Panc1 (cell line): ENCODE data around the gene MIER2. TPM values are rescaled to one million over a fixed set of nuclear protein-coding genes. Genes with fewer than 3 reads are reported as not detected.

Experiments
- ATAC-seq: fragments of 200-7000 bp; cut with Tn5 transposase; 2 replicates; pipeline ENCODE4 v1.9.1; 2020; ENCODE audit warnings: mild to moderate bottlenecking, moderate library complexity
- BruUV-seq: library from RNA; stranded (reverse); fragments of 400-500 nt; replicated peaks from 2 replicates; lab custom pipeline; 2021; lab: Mats Ljungman, UMichigan
- CTCF ChIA-PET: fragments of 300-600 bp; sonication (Branson Sonifier 250); formaldehyde crosslinking; loops from one replicate; lab custom pipeline; 2022; ENCODE audit warnings: antibody characterized with exemption; lab: Charles Lee
- POLR2A ChIA-PET: fragments of 300-600 bp; sonication (Branson Sonifier 250); formaldehyde crosslinking; loops from one replicate; lab custom pipeline; 2022; ENCODE audit warnings: antibody characterized with exemption; lab: Charles Lee
- DNase-seq: peaks from one replicate; pipeline ENCODE4 v3.0.0-alpha.2; 2010; ENCODE audit warnings: low read depth, low spot score
- H3K27ac ChIP-seq: 2 replicates; pipeline ENCODE4 v1.5.1; 2011; ENCODE audit warnings: mild to moderate bottlenecking, low read length, inconsistent platforms
- H3K27me3 ChIP-seq: fragments of 200-500 bp; sonication (Bioruptor generic); 2 replicates; pipeline ENCODE4 v1.6.0; 2014; ENCODE audit warnings: low read length, inconsistent platforms; ENCODE audit not compliant: control insufficient read depth, insufficient read depth
- H3K36me3 ChIP-seq: fragments of 200-500 bp; sonication (Bioruptor generic); 2 replicates; pipeline ENCODE4 v1.5.1; 2014; ENCODE audit warnings: inconsistent platforms, mild to moderate bottlenecking, low read length, moderate library complexity; ENCODE audit not compliant: control insufficient read depth, insufficient read depth
- H3K4me1 ChIP-seq: 2 replicates; pipeline ENCODE4 v1.5.1; 2011; ENCODE audit warnings: inconsistent platforms, mild to moderate bottlenecking, low read length, moderate library complexity; ENCODE audit not compliant: control insufficient read depth, insufficient read depth
- H3K4me3 ChIP-seq, 2 experiments: 2 replicates each; pipeline ENCODE4 v1.5.1; 2011 to 2012; ENCODE audit warnings: low read depth in 2 of 2, low read length in 2 of 2, mild to moderate bottlenecking in 2 of 2, inconsistent platforms in 1 of 2, moderate library complexity in 1 of 2
- H3K9me3 ChIP-seq: fragments of 200-500 bp; sonication (Bioruptor generic); 2 replicates; pipeline ENCODE4 v1.5.1; 2014; ENCODE audit warnings: low read depth, mild to moderate bottlenecking, inconsistent platforms, low read length, moderate library complexity; ENCODE audit not compliant: control insufficient read depth, insufficient read depth
- POLR2AphosphoS5 ChIP-seq: IDR thresholded peaks from 2 replicates; pipeline ENCODE4 v1.6.1; 2012; ENCODE audit warnings: mild to moderate bottlenecking, low read depth, low read length, moderate library complexity
- SIN3A ChIP-seq: IDR thresholded peaks from 2 replicates; pipeline ENCODE4 v1.6.1; 2012; ENCODE audit warnings: low read depth, mild to moderate bottlenecking, low read length, moderate library complexity, borderline replicate concordance; ENCODE audit not compliant: insufficient read depth
- TCF7L2 ChIP-seq: IDR thresholded peaks from 2 replicates; pipeline ENCODE4 v1.6.1; 2011; ENCODE audit warnings: mild to moderate bottlenecking, low read depth, low read length, inconsistent platforms
- in situ Hi-C: cut with HindIII; loops from 2 replicates; pipeline ENCODE4 v1.10.0; 2016; ENCODE audit warnings: low sequenced_read_pairs, low pct_unique_long_range_greater_than_20kb
- intact Hi-C: fragments of 100-400 bp; cut with micrococcal nuclease; formaldehyde crosslinking; loops from one replicate; pipeline ENCODE4 v1.10.0; 2022; ENCODE audit not compliant: unreplicated experiment
- total RNA-seq: library from RNA; stranded (reverse); gene quantifications from one replicate; pipeline ENCODE4 v1.2.1, GENCODE V29; 2021; ENCODE audit not compliant: unreplicated experiment
- TF ChIP-seq, protein P1 (sequence below), 2 experiments: IDR thresholded peaks; 2 replicates each; pipeline ENCODE4 v1.6.1; 2011 to 2012; ENCODE audit warnings: low read depth in 2 of 2, control low read depth in 1 of 2, low read length in 1 of 2, mild to moderate bottlenecking in 1 of 2, moderate library complexity in 1 of 2; ENCODE audit not compliant: insufficient read depth in 1 of 2
- TF ChIP-seq, protein P2 (sequence below): fragments of 450-650 bp; IDR thresholded peaks from 2 replicates; pipeline ENCODE4 v1.5.1; 2017; ENCODE audit warnings: mild to moderate bottlenecking

MIER2 gene
- total RNA-seq, 1 experiment from 2014 or later = 32.1 TPM

DNA sequence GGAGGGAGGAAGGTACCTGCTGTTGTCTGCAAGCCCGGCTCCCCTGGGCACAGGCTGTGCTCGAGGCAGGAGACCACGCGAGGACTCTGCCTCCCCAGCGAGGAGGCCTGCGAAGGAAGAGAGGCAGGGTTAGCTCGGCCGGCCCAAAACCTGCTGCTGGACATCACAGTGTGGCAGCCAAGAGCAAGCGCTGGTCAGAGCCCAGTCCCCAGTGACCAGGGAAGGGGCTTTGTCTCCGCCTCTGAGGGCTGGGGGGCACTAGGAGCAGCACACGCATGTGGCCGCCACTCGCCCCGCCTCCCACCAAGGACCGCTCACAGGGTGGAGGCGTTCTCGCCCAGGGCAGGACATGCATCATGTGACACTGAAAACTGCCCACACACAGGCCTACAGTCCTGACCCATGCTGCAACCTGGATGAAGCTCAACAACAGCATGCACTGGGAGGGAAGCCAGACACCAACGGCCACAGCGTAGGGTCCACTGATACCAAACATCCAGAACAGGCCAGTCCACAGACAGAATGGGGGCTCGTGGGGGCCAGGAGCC is 8.5 kb downstream of the MIER2 start:
- no peaks in the 10 kb centered on the region for H3K9me3 ChIP-seq
- H3K27me3 ChIP-seq = no peaks in the 10 kb centered on the region
- H3K4me3 ChIP-seq = no peak overlapping the region
- H3K27ac ChIP-seq = no peak overlapping the region
- intact Hi-C loops = no loop called here
- H3K36me3 ChIP-seq = no peaks in the 10 kb centered on the region
- BruUV-seq = no TSS peak
- ATAC-seq (no peak), DNase-seq (no peak)
- in situ Hi-C loops = no loop called here
- TF ChIP-seq POLR2AphosphoS5 (no peak), SIN3A (no peak), TCF7L2 (no peak)
- TF ChIP-seq, protein P1, sequence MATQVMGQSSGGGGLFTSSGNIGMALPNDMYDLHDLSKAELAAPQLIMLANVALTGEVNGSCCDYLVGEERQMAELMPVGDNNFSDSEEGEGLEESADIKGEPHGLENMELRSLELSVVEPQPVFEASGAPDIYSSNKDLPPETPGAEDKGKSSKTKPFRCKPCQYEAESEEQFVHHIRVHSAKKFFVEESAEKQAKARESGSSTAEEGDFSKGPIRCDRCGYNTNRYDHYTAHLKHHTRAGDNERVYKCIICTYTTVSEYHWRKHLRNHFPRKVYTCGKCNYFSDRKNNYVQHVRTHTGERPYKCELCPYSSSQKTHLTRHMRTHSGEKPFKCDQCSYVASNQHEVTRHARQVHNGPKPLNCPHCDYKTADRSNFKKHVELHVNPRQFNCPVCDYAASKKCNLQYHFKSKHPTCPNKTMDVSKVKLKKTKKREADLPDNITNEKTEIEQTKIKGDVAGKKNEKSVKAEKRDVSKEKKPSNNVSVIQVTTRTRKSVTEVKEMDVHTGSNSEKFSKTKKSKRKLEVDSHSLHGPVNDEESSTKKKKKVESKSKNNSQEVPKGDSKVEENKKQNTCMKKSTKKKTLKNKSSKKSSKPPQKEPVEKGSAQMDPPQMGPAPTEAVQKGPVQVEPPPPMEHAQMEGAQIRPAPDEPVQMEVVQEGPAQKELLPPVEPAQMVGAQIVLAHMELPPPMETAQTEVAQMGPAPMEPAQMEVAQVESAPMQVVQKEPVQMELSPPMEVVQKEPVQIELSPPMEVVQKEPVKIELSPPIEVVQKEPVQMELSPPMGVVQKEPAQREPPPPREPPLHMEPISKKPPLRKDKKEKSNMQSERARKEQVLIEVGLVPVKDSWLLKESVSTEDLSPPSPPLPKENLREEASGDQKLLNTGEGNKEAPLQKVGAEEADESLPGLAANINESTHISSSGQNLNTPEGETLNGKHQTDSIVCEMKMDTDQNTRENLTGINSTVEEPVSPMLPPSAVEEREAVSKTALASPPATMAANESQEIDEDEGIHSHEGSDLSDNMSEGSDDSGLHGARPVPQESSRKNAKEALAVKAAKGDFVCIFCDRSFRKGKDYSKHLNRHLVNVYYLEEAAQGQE (IDR thresholded peaks at IDR 0.05; ENCODE audit: insufficient read depth in 1 of 2, low read depth in 2 of 2, low read length in 1 of 2) = no peak
- TF ChIP-seq, protein P2, sequence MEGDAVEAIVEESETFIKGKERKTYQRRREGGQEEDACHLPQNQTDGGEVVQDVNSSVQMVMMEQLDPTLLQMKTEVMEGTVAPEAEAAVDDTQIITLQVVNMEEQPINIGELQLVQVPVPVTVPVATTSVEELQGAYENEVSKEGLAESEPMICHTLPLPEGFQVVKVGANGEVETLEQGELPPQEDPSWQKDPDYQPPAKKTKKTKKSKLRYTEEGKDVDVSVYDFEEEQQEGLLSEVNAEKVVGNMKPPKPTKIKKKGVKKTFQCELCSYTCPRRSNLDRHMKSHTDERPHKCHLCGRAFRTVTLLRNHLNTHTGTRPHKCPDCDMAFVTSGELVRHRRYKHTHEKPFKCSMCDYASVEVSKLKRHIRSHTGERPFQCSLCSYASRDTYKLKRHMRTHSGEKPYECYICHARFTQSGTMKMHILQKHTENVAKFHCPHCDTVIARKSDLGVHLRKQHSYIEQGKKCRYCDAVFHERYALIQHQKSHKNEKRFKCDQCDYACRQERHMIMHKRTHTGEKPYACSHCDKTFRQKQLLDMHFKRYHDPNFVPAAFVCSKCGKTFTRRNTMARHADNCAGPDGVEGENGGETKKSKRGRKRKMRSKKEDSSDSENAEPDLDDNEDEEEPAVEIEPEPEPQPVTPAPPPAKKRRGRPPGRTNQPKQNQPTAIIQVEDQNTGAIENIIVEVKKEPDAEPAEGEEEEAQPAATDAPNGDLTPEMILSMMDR = no peak
- no peaks in the 10 kb centered on the region for H3K4me1 ChIP-seq
- CTCF ChIA-PET = no interaction called here
- POLR2A ChIA-PET = no interaction called here

DNA sequence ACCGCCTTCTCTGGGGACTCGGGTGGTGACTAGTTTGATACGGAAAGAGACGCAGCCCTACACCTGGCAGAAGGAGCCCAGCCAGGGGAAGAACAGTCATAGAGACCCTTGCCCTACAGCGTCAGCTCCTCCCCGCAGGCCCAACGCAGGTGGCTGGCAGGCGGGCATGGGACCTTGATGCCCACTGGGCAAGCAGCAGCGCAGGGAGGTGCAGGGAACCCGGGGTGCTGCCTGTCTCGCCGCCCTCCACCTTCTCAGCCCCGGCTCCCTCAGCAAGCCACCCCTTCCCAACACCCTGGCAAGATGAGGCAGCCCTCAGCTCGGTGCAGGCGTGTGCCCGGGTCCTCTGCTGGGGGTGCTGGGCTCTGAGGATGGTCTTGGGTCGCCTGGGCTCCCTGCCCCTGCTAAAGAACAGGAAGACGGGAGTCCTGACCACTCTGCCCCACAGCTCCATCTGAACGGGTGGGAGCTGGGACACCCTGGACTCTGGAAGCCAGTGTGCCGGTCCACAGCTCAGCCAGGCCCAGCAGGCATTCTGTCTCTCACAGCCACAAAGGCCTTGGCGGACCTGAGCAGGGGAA is 9.0 kb downstream of the MIER2 start:
- in situ Hi-C loops = no loop called here
- no peaks in the 10 kb centered on the region for H3K27me3 ChIP-seq
- CTCF ChIA-PET = no interaction called here
- ATAC-seq = no peak
- H3K36me3 ChIP-seq = no peaks in the 10 kb centered on the region
- no peak overlapping the region for H3K4me3 ChIP-seq
- H3K4me1 ChIP-seq = no peaks in the 10 kb centered on the region
- BruUV-seq = no TSS peak
- POLR2A ChIA-PET = no interaction called here
- intact Hi-C loops = no loop called here
- no peaks in the 10 kb centered on the region; the same call in 1 of the 2 replicates for H3K9me3 ChIP-seq
- H3K27ac ChIP-seq = no peak overlapping the region
- DNase-seq = no peak
- TF ChIP-seq, protein P1 (IDR thresholded peaks at IDR 0.05; ENCODE audit: insufficient read depth in 1 of 2, low read depth in 2 of 2, low read length in 1 of 2) = no peak
- TF ChIP-seq POLR2AphosphoS5 = no peak
- TF ChIP-seq, protein P2 = no peak
- no peak for TF ChIP-seq TCF7L2
- TF ChIP-seq SIN3A = no peak
